ENCODE data around the gene CCSAP.

CCSAP gene

GRCh38 chr1:229323201-229323600 is 19.6 kb downstream of the CCSAP start:
- Histone ChIP-seq H3K36me3 (ENCODE audit: control insufficient read depth in 2 of 2, insufficient read depth in 1 of 2, low read length in 2 of 2) (peaks cover 61 to 74% of the 10 kb centered on the region in 2 experiments), H3K27ac (ENCODE audit: extremely low read depth, low read depth, low read length) (no peak overlapping the region), H3K9me3 (ENCODE audit: control insufficient read depth, insufficient read depth, low read depth, low read length) (no peaks in the 10 kb centered on the region), H3K4me3 (ENCODE audit: low read depth, low read length) (no peak overlapping the region), H3K4me1 (ENCODE audit: control insufficient read depth, insufficient read depth, low read length) (0 out of 2 replicates have a peak, but pooled peaks cover 6% of the 10 kb centered on the region)
- ChIA-PET POLR2A (interaction anchor here (0.6 kb wide), 1 partner anchor 18 kb away, joined by 3 read pairs; no protein-coding TSS in a partner anchor), CTCF (interaction anchor here (1.2 kb wide), 1 partner anchor 64 kb away, joined by 4 read pairs; no protein-coding TSS in a partner anchor)
- TF ChIP-seq FEZF1 (tag by site-specific recombination; IDR thresholded peaks at IDR 0.05) (no peak), ZNF654 (tag by site-specific recombination; IDR thresholded peaks at IDR 0.05; ENCODE audit: low read depth) (no peak), WT1 (tag by site-specific recombination; IDR thresholded peaks at IDR 0.05) (no peak)

GRCh38 chr1:229319487-229319886 is 23.4 kb downstream of the CCSAP start:
- no peak overlapping the region for H3K27ac ChIP-seq (ENCODE audit: extremely low read depth, low read depth, low read length)
- TF ChIP-seq ZFP3 (tag by site-specific recombination; IDR thresholded peaks at IDR 0.05; ENCODE audit: low read depth) (no peak), PRDM1 (tag by site-specific recombination; IDR thresholded peaks at IDR 0.05) (peak; percentile 57; the same call in 1 of the 2 replicates), ZNF558 (tag by site-specific recombination; IDR thresholded peaks at IDR 0.05) (no peak)
- POLR2A ChIA-PET: no interaction called here
- H3K4me1 ChIP-seq (ENCODE audit: control insufficient read depth, insufficient read depth, low read length): 0 out of 2 replicates have a peak, but pooled peaks cover 6% of the 10 kb centered on the region
- CTCF ChIA-PET: interaction anchor here (0.7 to 1.1 kb wide), 3 partner anchors 61 to 162 kb away, joined by 3 to 4 read pairs (median 3); no protein-coding TSS in a partner anchor
- no peak overlapping the region for H3K4me3 ChIP-seq (ENCODE audit: low read depth, low read length)
- H3K36me3 ChIP-seq (ENCODE audit: control insufficient read depth in 2 of 2, insufficient read depth in 1 of 2, low read length in 2 of 2): peaks cover 53 to 58% of the 10 kb centered on the region in 2 experiments
- H3K9me3 ChIP-seq (ENCODE audit: control insufficient read depth, insufficient read depth, low read depth, low read length): no peaks in the 10 kb centered on the region

- POLR2A ChIA-PET: interaction anchor here (0.7 kb wide), 1 partner anchor 183 kb away, joined by 4 read pairs; no protein-coding TSS in a partner anchor
- CTCF ChIA-PET: no interaction called here
- H3K36me3 ChIP-seq (ENCODE audit: control insufficient read depth in 2 of 2, insufficient read depth in 1 of 2, low read length in 2 of 2): peaks cover 41 to 48% of the 10 kb centered on the region in 2 experiments
- no peaks in the 10 kb centered on the region for H3K9me3 ChIP-seq (ENCODE audit: control insufficient read depth, insufficient read depth, low read depth, low read length)
- no peak overlapping the region for H3K27ac ChIP-seq (ENCODE audit: extremely low read depth, low read depth, low read length)
- no peak overlapping the region for H3K4me3 ChIP-seq (ENCODE audit: low read depth, low read length)
- no peaks in the 10 kb centered on the region for H3K4me1 ChIP-seq (ENCODE audit: control insufficient read depth, insufficient read depth, low read length)
- TF ChIP-seq ZNF302 (tag by site-specific recombination; IDR thresholded peaks at IDR 0.05; ENCODE audit: low read depth) (no peak), ZBTB49 (tag by site-specific recombination; IDR thresholded peaks at IDR 0.05; ENCODE audit: low read depth) (no peak), ZNF112 (tag by site-specific recombination; IDR thresholded peaks at IDR 0.05) (no peak), AEBP2 (tag by site-specific recombination; IDR thresholded peaks at IDR 0.05; ENCODE audit: borderline replicate concordance) (no peak), ZNF24 (tag by site-specific recombination; IDR thresholded peaks at IDR 0.05) (no peak), ZNF501 (tag by site-specific recombination; IDR thresholded peaks at IDR 0.05) (no peak), ZNF624 (tag by site-specific recombination; IDR thresholded peaks at IDR 0.05) (no peak), ZNF324 (tag by site-specific recombination; IDR thresholded peaks at IDR 0.05) (no peak), REST (tag by site-specific recombination; IDR thresholded peaks at IDR 0.05) (no peak), ZNF148 (tag by site-specific recombination; IDR thresholded peaks at IDR 0.05; ENCODE audit: borderline replicate concordance) (no peak), ZNF843 (tag by site-specific recombination; IDR thresholded peaks at IDR 0.05) (no peak), ZNF394 (tag by site-specific recombination; IDR thresholded peaks at IDR 0.05; ENCODE audit: borderline replicate concordance) (no peak), ZSCAN16 (tag by site-specific recombination; IDR thresholded peaks at IDR 0.05) (no peak), ZNF654 (tag by site-specific recombination; IDR thresholded peaks at IDR 0.05; ENCODE audit: low read depth) (no peak), ZNF350 (tag by site-specific recombination; IDR thresholded peaks at IDR 0.05) (no peak), WT1 (tag by site-specific recombination; IDR thresholded peaks at IDR 0.05) (no peak), ZNF221 (tag by site-specific recombination; IDR thresholded peaks at IDR 0.05; ENCODE audit: borderline replicate concordance) (no peak)
Observed at GRCh38 chr1:229318056-229318455, 24.8 kb downstream of the CCSAP start.
